H1 (cell line): ENCODE measurements around the gene CTTNBP2. TPM values are rescaled to one million over a fixed set of nuclear protein-coding genes. Genes with fewer than 3 reads are reported as not detected.

Experiments
- CTCF ChIA-PET: fragments of 300-600 bp; sonication (Branson Sonifier 250); formaldehyde crosslinking; loops from one replicate; lab custom pipeline; 2021; ENCODE audit not compliant: partially characterized antibody; lab: Charles Lee
- POLR2A ChIA-PET: fragments of 300-600 bp; sonication (Branson Sonifier 250); formaldehyde crosslinking; loops from one replicate; lab custom pipeline; 2021; ENCODE audit warnings: inconsistent platforms; ENCODE audit not compliant: partially characterized antibody; lab: Charles Lee
- DNase-seq, 2 experiments: peaks; one replicate each; pipeline versions ENCODE4 v3.0.0 to v3.0.0-alpha.2; 2010 to 2022; ENCODE audit warnings: low spot score in 2 of 2, low read depth in 1 of 2, mixed read lengths in 1 of 2
- FAIRE-seq: peaks from 2 replicates; lab custom pipeline; 2011; peaks lifted over from hg19 to GRCh38; lab: Jason Lieb, UNC
- H2AFZ ChIP-seq: 2 replicates; pipeline ENCODE4 v1.8.1; 2012; ENCODE audit warnings: low read length, inconsistent platforms
- H2AK5ac ChIP-seq: 2 replicates; pipeline ENCODE4 v1.6.1; 2013; ENCODE audit warnings: low read depth, low read length
- H2BK120ac ChIP-seq: replicated peaks from 2 replicates; pipeline ENCODE3; 2013; ENCODE audit warnings: low read depth, low read length, inconsistent platforms
- H2BK12ac ChIP-seq: 2 replicates; pipeline ENCODE4 v1.6.1; 2013; ENCODE audit warnings: low read depth, low read length
- H2BK15ac ChIP-seq: 2 replicates; pipeline ENCODE4 v1.6.1; 2013; ENCODE audit warnings: low read length
- H2BK20ac ChIP-seq: 2 replicates; pipeline ENCODE4 v1.6.1; 2013; ENCODE audit warnings: low read length
- H2BK5ac ChIP-seq: 2 replicates; pipeline ENCODE4 v1.6.1; 2013; ENCODE audit warnings: low read depth, low read length
- H3K14ac ChIP-seq: 2 replicates; pipeline ENCODE4 v1.6.1; 2013; ENCODE audit warnings: inconsistent platforms; ENCODE audit not compliant: insufficient read length
- H3K18ac ChIP-seq: 2 replicates; pipeline ENCODE4 v1.6.1; 2013; ENCODE audit warnings: low read length; ENCODE audit errors: extremely low read depth
- H3K23ac ChIP-seq: 2 replicates; pipeline ENCODE4 v1.6.1; 2013; ENCODE audit warnings: inconsistent platforms; ENCODE audit not compliant: insufficient read length
- H3K23me2 ChIP-seq: 2 replicates; pipeline ENCODE4 v1.6.1; 2013; ENCODE audit warnings: low read depth, low read length
- H3K27ac ChIP-seq: 2 replicates; pipeline ENCODE4 v1.6.1; 2011; ENCODE audit warnings: low read depth, low read length, inconsistent platforms
- H3K27me3 ChIP-seq, 4 experiments: replicated peaks in 1 of 4; 1 replicate in 1 of 4; 2 replicates in 3 of 4; pipeline versions ENCODE4 v1.6.1 to v1.8.1; 2011 to 2013; ENCODE audit warnings: low read length in 3 of 4, mild to moderate bottlenecking in 3 of 4, inconsistent platforms in 2 of 4, mixed read lengths in 2 of 4, moderate library complexity in 1 of 4; ENCODE audit not compliant: control insufficient read depth in 3 of 4, insufficient read depth in 3 of 4; ENCODE audit errors: extremely low read depth in 1 of 4
- H3K36me3 ChIP-seq, 4 experiments: 2 replicates each; pipeline versions ENCODE4 v1.6.1 to v1.8.1; 2011 to 2013; ENCODE audit warnings: mild to moderate bottlenecking in 4 of 4, low read length in 3 of 4, moderate library complexity in 2 of 4, control low read depth in 1 of 4, inconsistent platforms in 1 of 4; ENCODE audit not compliant: insufficient read depth in 4 of 4, control insufficient read depth in 2 of 4
- H3K4ac ChIP-seq: replicated peaks from 2 replicates; pipeline ENCODE3; 2013; ENCODE audit warnings: low read length, low read depth, mixed read lengths, inconsistent platforms; ENCODE audit not compliant: insufficient read length
- H3K4me1 ChIP-seq, 4 experiments: replicated peaks in 1 of 4; 1 replicate in 1 of 4; 2 replicates in 3 of 4; pipeline versions ENCODE4 v1.6.1 to v1.8.1; 2011 to 2013; ENCODE audit warnings: low read length in 3 of 4, inconsistent platforms in 2 of 4, mixed read lengths in 1 of 4; ENCODE audit not compliant: insufficient read depth in 4 of 4, control insufficient read depth in 3 of 4
- H3K4me2 ChIP-seq, 2 experiments: 2 replicates each; pipeline versions ENCODE4 v1.6.1 to v1.8.1; 2011 to 2013; ENCODE audit warnings: low read depth in 2 of 2, low read length in 2 of 2, control low read depth in 1 of 2, inconsistent platforms in 1 of 2, mild to moderate bottlenecking in 1 of 2; ENCODE audit not compliant: insufficient read depth in 1 of 2
- H3K4me3 ChIP-seq, 4 experiments: fragments of 200-600, 300-600 bp in 1 of 4; sonication (generic), shearing (Covaris generic), sonication (Bioruptor Twin) in 1 of 4; 2 replicates each; pipeline versions ENCODE4 v1.5.1 to v1.8.1; 2011 to 2016; ENCODE audit warnings: low read length in 4 of 4, low read depth in 3 of 4, control low read depth in 2 of 4, inconsistent platforms in 2 of 4, mild to moderate bottlenecking in 2 of 4, mixed read lengths in 1 of 4, moderate library complexity in 1 of 4; ENCODE audit not compliant: insufficient read depth in 2 of 4; ENCODE audit errors: extremely low read depth in 1 of 4
- H3K56ac ChIP-seq: replicated peaks from 2 replicates; pipeline ENCODE3; 2013; ENCODE audit warnings: low read depth, mild to moderate bottlenecking, mixed read lengths, low read length, inconsistent platforms; ENCODE audit not compliant: insufficient read length
- H3K79me1 ChIP-seq: 2 replicates; pipeline ENCODE4 v1.6.1; 2013; ENCODE audit warnings: low read depth, low read length, control low read depth
- H3K79me2 ChIP-seq, 2 experiments: 2 replicates each; pipeline versions ENCODE4 v1.6.1 to v1.8.1; 2012 to 2013; ENCODE audit warnings: low read length in 2 of 2, mild to moderate bottlenecking in 2 of 2, inconsistent platforms in 1 of 2; ENCODE audit not compliant: insufficient read depth in 2 of 2, control insufficient read depth in 1 of 2
- H3K9ac ChIP-seq, 4 experiments: replicated peaks in 1 of 4; 1 replicate in 1 of 4; 2 replicates in 3 of 4; pipeline versions ENCODE4 v1.6.1 to v1.8.1; 2011 to 2013; ENCODE audit warnings: low read depth in 3 of 4, low read length in 3 of 4, control low read depth in 2 of 4, mild to moderate bottlenecking in 2 of 4, moderate library complexity in 2 of 4, inconsistent platforms in 1 of 4; ENCODE audit errors: extremely low read depth in 1 of 4
- H3K9me3 ChIP-seq, 2 experiments: 2 replicates each; pipeline versions ENCODE4 v1.6.1 to v1.8.1; 2012 to 2013; ENCODE audit warnings: mild to moderate bottlenecking in 2 of 2, moderate library complexity in 2 of 2, control low read depth in 1 of 2, inconsistent platforms in 1 of 2, low read depth in 1 of 2, low read length in 1 of 2, mixed read lengths in 1 of 2; ENCODE audit not compliant: insufficient read depth in 2 of 2
- H4K20me1 ChIP-seq, 2 experiments: replicated peaks in 1 of 2; 2 replicates each; pipeline versions ENCODE3 to v1.8.1; 2011 to 2013; ENCODE audit warnings: inconsistent platforms in 2 of 2, low read length in 2 of 2, mild to moderate bottlenecking in 1 of 2; ENCODE audit not compliant: insufficient read depth in 2 of 2, control insufficient read depth in 1 of 2
- H4K5ac ChIP-seq: 2 replicates; pipeline ENCODE4 v1.6.1; 2013; ENCODE audit warnings: low read length, low read depth, mixed read lengths, inconsistent platforms; ENCODE audit not compliant: insufficient read length
- H4K8ac ChIP-seq: 2 replicates; pipeline ENCODE4 v1.8.0; 2013; ENCODE audit warnings: mild to moderate bottlenecking, moderate library complexity, low read length, inconsistent platforms; ENCODE audit not compliant: insufficient read depth; ENCODE audit errors: extremely low read depth
- H4K91ac ChIP-seq: replicated peaks from 2 replicates; pipeline ENCODE3; 2013; ENCODE audit warnings: low read length, mixed read lengths, inconsistent platforms; ENCODE audit not compliant: insufficient read length
- EZH2 ChIP-seq: fragments of 200-600 bp; sonication (generic); IDR thresholded peaks from 2 replicates; pipeline ENCODE4 v1.7.1; 2012; ENCODE audit warnings: low read depth, mild to moderate bottlenecking, moderate library complexity, low read length, inconsistent platforms; ENCODE audit not compliant: severe bottlenecking
- POLR2AphosphoS5 ChIP-seq: IDR thresholded peaks from 2 replicates; pipeline ENCODE4 v1.6.1; 2011; ENCODE audit warnings: low read depth, low read length
- SAP30 ChIP-seq: fragments of 300-600 bp; sonication (generic); IDR thresholded peaks from 2 replicates; pipeline ENCODE4 v1.7.1; 2012; ENCODE audit warnings: low read length, moderate library complexity, mild to moderate bottlenecking, inconsistent platforms; ENCODE audit not compliant: insufficient read depth, insufficient replicate concordance
- SP2 ChIP-seq: IDR thresholded peaks from 2 replicates; pipeline ENCODE4 v1.6.1; 2012; ENCODE audit warnings: mild to moderate bottlenecking, low read length, inconsistent platforms
- WGBS, 2 experiments: shearing (Covaris generic) in 1 of 2; methylation state at CpG; one replicate each; pipeline versions ENCODE4 v1.1.6 to v1.1.7; 2013 to 2015; ENCODE audit warnings: low lambda C conversion rate in 2 of 2, mixed read lengths in 2 of 2, inconsistent platforms in 1 of 2, low coverage in 1 of 2, missing lambda C conversion rate in 1 of 2; ENCODE audit not compliant: insufficient replicate concordance in 2 of 2, insufficient coverage in 1 of 2, insufficient read length in 1 of 2; ENCODE audit errors: extremely low coverage in 1 of 2, missing lambda C conversion rate in 1 of 2; 5-methylcytosine and 5-hydroxymethylcytosine counted together
- polyA plus RNA-seq, 7 experiments: library from polyadenylated mRNA; depleted of rRNA in 3 of 7; stranded (reverse) in 5 of 7; unstranded in 2 of 7; fragments of >200 nt in 5 of 7; fragments of 200-250 nt in 2 of 7; gene quantifications; 1 replicate in 5 of 7; 2 replicates in 1 of 7; 4 replicates in 1 of 7; pipeline versions ENCODE4 v1.2.1 to v1.2.3, GENCODE V29; 2011 to 2013; ENCODE audit warnings: missing spikeins in 2 of 7, mixed read lengths in 2 of 7
- total RNA-seq: library from RNA; stranded (reverse); fragmentation: NEBNext Ultra II Directional; extraction: Animal tissue kit (Norgen Biotek cat#: 25700); gene quantifications from 2 replicates; pipeline ENCODE4 v1.2.1, GENCODE V29; 2021

CTTNBP2 gene
- total and polyA plus RNA-seq, 2 of the 8 experiments (the other 6 are each of a cell fraction or from before 2014, with no cell fraction given), result 15.3 to 35.1 TPM

DNA sequence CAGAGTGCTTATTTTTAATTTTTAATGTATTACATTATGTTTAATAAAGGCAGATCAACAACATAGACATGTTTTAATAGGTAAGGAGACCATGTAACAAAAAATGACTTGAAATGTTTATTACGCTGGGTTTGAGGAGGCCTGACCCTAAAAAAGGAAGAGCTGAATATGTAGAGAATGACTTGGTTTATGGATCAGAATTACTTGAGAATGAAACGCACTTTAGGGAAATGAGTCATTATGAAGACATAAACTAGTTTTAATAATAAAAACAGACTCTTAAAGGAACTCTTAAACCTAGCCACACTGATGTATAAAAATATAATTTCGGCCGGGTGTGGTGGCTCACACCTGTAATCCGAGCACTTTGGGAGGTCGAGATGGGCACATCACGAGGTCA, 56.5 kb downstream of the CTTNBP2 start:
- Histone ChIP-seq H4K8ac (no peak overlapping the region), H3K79me2 (peaks cover 0 to 48% of the 10 kb centered on the region in 2 experiments; a peak in 2 of 4 replicates)
- 85% methylated on average over 7 of the region's 7 CpGs; no CpG with 5 or more reads in 1 of the 2 experiments for WGBS, 2 experiments

More for the DNA sequence above, 56.5 kb downstream of the CTTNBP2 start:
- no peak for DNase-seq
- Histone ChIP-seq H4K91ac (no peak overlapping the region), H2AK5ac (no peak overlapping the region), H3K36me3 (no peaks in the 10 kb centered on the region), H2AFZ (no peak overlapping the region)
- TF ChIP-seq SAP30 (no peak), EZH2 (no peak), SP2 (no peak), POLR2AphosphoS5 (no peak)
- TF ChIP-seq, all 59 proteins: peak for 0
- H3K4ac ChIP-seq, result no peak overlapping the region
- H3K27ac ChIP-seq, result no peak overlapping the region
- no peak overlapping the region for H4K5ac ChIP-seq
- no peak overlapping the region for H2BK15ac ChIP-seq
- no peaks in the 10 kb centered on the region for H3K9me3 ChIP-seq
- no peak overlapping the region for H3K9ac ChIP-seq
- H2BK20ac ChIP-seq, result no peak overlapping the region
- no peak for FAIRE-seq
- H3K23ac ChIP-seq, result no peak overlapping the region
- H2BK5ac ChIP-seq, result no peak overlapping the region
- H3K79me1 ChIP-seq, result peaks cover 3% of the 10 kb centered on the region
- no peaks in the 10 kb centered on the region for H4K20me1 ChIP-seq
- no peak overlapping the region for H2BK120ac ChIP-seq
- no peak overlapping the region for H2BK12ac ChIP-seq
- POLR2A ChIA-PET, result no interaction called here
- no peak overlapping the region for H3K4me2 ChIP-seq
- H3K18ac ChIP-seq, result no peak overlapping the region
- H3K56ac ChIP-seq, result no peak overlapping the region
- no peak overlapping the region for H3K4me3 ChIP-seq
- peaks cover 4 to 12% (median 7%) of the 10 kb centered on the region in 4 experiments for H3K4me1 ChIP-seq
- no peak overlapping the region for H3K14ac ChIP-seq
- H3K23me2 ChIP-seq, result no peaks in the 10 kb centered on the region; the same call in none of the 2 replicates
- no peaks in the 10 kb centered on the region for H3K27me3 ChIP-seq
- CTCF ChIA-PET, result no interaction called here
